Breast epithelium (tissue), 3 donors: Measurements from ENCODE around the gene C2orf68.

Source experiments
- CTCF ChIP-seq, 3 donors: fragments of 450-650 bp; IDR thresholded peaks; one replicate each; pipeline ENCODE4 v1.5.1; 2016 to 2017; ENCODE audit warnings: antibody characterized with exemption in 3 of 3, mild to moderate bottlenecking in 3 of 3, moderate library complexity in 3 of 3
- POLR2A ChIP-seq: fragments of 450-650 bp; IDR thresholded peaks from one replicate; pipeline ENCODE4 v1.6.1; 2016; ENCODE audit warnings: antibody characterized with exemption, mild to moderate bottlenecking, moderate library complexity
- POLR2AphosphoS5 ChIP-seq, 3 donors: sonication (generic); formaldehyde crosslinking; IDR thresholded peaks; one replicate each; pipeline ENCODE4 v1.6.1; 2017; ENCODE audit warnings: antibody characterized with exemption in 3 of 3

- no peak for TF ChIP-seq CTCF (IDR thresholded peaks at IDR 0.05)
- TF ChIP-seq POLR2A, result no peak
- no peak for TF ChIP-seq POLR2AphosphoS5 (IDR thresholded peaks at IDR 0.05)
Observed at GRCh38 chr2:85631316-85631715, 19.4 kb upstream of the C2orf68 start.
